ENCODE measurements around the gene FASTK. TPM values are rescaled to one million over a fixed set of nuclear protein-coding genes. Genes with fewer than 3 reads are reported as not detected.
A peak's percentile ranks its signal among the peaks of the same experiment; 100 is the strongest.
"Not testable (repeated sequence)": the region's sequence is repeated elsewhere in the genome, so short reads cannot be mapped to it uniquely, and the experiment has no call there.

Gene FASTK
- total and polyA plus RNA-seq, 2 donors (not counting 3 experiments of a cell fraction or from before 2014, with no cell fraction given): 73.3 to 113 TPM

DNA sequence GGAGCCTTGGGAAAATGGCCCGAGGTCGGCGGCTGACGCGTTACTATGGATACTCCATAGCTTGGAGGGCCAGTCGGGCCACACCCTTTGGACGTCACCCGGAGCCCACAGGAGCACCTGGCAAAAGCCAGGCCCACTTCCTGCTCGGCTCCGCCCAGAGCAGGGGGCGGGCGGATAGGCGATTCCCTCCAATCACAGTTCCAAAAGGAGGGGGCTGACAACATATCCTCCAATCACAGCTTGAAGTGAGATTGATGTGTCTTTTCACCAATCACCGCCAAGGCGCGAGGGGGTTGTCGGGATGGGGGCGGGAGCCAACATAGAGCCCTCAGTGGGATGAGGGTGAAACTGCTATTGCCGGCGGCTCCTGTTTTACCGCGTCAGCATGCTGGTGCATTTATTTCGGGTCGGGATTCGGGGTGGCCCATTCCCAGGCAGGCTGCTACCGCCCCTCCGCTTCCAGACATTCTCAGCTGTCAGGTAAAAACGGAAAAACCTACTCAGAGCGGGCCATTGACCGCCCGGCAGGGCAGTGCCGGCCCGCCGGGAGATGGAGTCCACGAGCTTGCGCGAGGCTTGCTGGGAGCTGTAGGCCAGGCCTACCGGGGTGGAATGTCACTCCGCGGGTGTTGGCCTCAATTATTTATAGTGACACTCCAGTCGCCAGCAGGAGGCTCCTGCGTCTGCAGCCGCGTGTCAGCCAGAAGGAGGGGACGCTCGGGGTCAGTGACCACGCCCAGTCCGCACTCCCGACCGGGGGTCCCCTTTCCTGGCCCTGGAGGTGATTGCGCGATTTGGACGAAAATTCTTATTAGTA is 52.3 kb downstream of the FASTK start, which contains the start of gene ABCB8:
Gene ABCB8 (plus strand): TSS at position 320 of the 817 bp plus-strand sequence. CDS start 66 bp downstream, at position 386.
- Histone ChIP-seq H3K9me3 (replicated peaks; ENCODE audit: control insufficient read depth, insufficient read depth, low read length) (no peaks in the 10 kb centered on the region), H3K4me1 (ENCODE audit: control insufficient read depth, extremely low read depth, insufficient read depth, low read length) (peaks cover 13% of the 10 kb centered on the region), H3K27ac (ENCODE audit: insufficient read depth, low read depth, low read length) (peak within 1 kb of the TSS; percentile 57), H3K9me1 (replicated peaks; ENCODE audit: control insufficient read depth, extremely low read depth, insufficient read depth, low read length) (no peaks in the 10 kb centered on the region), H4K20me1 (replicated peaks; ENCODE audit: control insufficient read depth, extremely low read depth, insufficient read depth, low read length) (no peaks in the 10 kb centered on the region), H3K36me3 (ENCODE audit: control insufficient read depth in 2 of 2, extremely low read depth in 1 of 2, insufficient read depth in 2 of 2, low read length in 2 of 2) (peaks cover 0 to 2% of the 10 kb centered on the region in 2 experiments), H2AFZ (ENCODE audit: low read depth, low read length) (peak within 1 kb of the TSS; percentile 92), H3K4me2 (ENCODE audit: insufficient read depth, low read length) (peak within 1 kb of the TSS; percentile 32), H3K9ac (replicated peaks; ENCODE audit: extremely low read depth, insufficient read depth, low read length) (peak within 1 kb of the TSS; percentile 67), H3K4me3 (replicated peaks in 1 of 3; ENCODE audit: insufficient read depth in 1 of 3, low read depth in 1 of 3, low read length in 3 of 3) (peak within 1 kb of the TSS; percentile 66 to 88 (median 83)), H3K79me2 (ENCODE audit: control insufficient read depth, insufficient read depth, low read length) (no peaks in the 10 kb centered on the region), H3K27me3 (ENCODE audit: control insufficient read depth in 2 of 2, insufficient read depth in 2 of 2, low read length in 2 of 2) (no peaks in the 10 kb centered on the region)
- TF ChIP-seq, protein P1, sequence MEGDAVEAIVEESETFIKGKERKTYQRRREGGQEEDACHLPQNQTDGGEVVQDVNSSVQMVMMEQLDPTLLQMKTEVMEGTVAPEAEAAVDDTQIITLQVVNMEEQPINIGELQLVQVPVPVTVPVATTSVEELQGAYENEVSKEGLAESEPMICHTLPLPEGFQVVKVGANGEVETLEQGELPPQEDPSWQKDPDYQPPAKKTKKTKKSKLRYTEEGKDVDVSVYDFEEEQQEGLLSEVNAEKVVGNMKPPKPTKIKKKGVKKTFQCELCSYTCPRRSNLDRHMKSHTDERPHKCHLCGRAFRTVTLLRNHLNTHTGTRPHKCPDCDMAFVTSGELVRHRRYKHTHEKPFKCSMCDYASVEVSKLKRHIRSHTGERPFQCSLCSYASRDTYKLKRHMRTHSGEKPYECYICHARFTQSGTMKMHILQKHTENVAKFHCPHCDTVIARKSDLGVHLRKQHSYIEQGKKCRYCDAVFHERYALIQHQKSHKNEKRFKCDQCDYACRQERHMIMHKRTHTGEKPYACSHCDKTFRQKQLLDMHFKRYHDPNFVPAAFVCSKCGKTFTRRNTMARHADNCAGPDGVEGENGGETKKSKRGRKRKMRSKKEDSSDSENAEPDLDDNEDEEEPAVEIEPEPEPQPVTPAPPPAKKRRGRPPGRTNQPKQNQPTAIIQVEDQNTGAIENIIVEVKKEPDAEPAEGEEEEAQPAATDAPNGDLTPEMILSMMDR (IDR thresholded peaks at IDR 0.05; ENCODE audit: extremely low read depth in 1 of 2, insufficient read depth in 1 of 2, low read depth in 1 of 2, low read length in 2 of 2): peak; percentile 32 to 49
- TF ChIP-seq, protein P2, sequence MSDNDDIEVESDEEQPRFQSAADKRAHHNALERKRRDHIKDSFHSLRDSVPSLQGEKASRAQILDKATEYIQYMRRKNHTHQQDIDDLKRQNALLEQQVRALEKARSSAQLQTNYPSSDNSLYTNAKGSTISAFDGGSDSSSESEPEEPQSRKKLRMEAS (IDR thresholded peaks at IDR 0.05; ENCODE audit: insufficient read depth, insufficient read length): no peak
- no peak for TF ChIP-seq FOS (IDR thresholded peaks at IDR 0.05; ENCODE audit: borderline replicate concordance, insufficient read depth, low read length)
- no peak for TF ChIP-seq EZH2 (IDR thresholded peaks at IDR 0.05; ENCODE audit: borderline replicate concordance, low read depth, low read length, severe bottlenecking)
- TF ChIP-seq JUN (IDR thresholded peaks at IDR 0.05; ENCODE audit: borderline replicate concordance, insufficient read depth, insufficient read length, low read depth): no peak
- TF ChIP-seq MYC (IDR thresholded peaks at IDR 0.05; ENCODE audit: low read depth, low read length): no peak
- peak; percentile 73 for TF ChIP-seq POLR2A (IDR thresholded peaks at IDR 0.05; ENCODE audit: low read depth, low read length)
- TF ChIP-seq GATA2 (IDR thresholded peaks at IDR 0.05; ENCODE audit: insufficient read depth, insufficient read length, low read depth, low read length): no peak
- peak; percentile 53 for TF ChIP-seq POLR2AphosphoS5 (IDR thresholded peaks at IDR 0.05; ENCODE audit: insufficient read depth, low read depth, low read length)
- BruUV-seq (replicated peaks): TSS peak; percentile 69
- intact Hi-C loops (cut with micrococcal nuclease): loop anchor here (1.0 kb wide), 7 partner anchors 11 to 144 kb away; partner anchors contain the start of gene FASTK
- ChIA-PET CTCF (interaction anchor here (0.6 to 2.1 kb wide), 17 partner anchors 9 to 206 kb away, joined by 3 to 24 read pairs (median 5); partner anchors contain the start of gene CDK5), POLR2A (interaction anchor here (1.0 kb wide), 1 partner anchor 10 kb away, joined by 5 read pairs; no protein-coding TSS in a partner anchor)
- dilution Hi-C loops (cut with MboI; ENCODE audit: extremely low pct_ligation_motif_present, low sequenced_read_pairs): no loop called here
- FAIRE-seq: peak; percentile 100
- peak; percentile 99 for DNase-seq (ENCODE audit: low read depth, low spot score)

DNA sequence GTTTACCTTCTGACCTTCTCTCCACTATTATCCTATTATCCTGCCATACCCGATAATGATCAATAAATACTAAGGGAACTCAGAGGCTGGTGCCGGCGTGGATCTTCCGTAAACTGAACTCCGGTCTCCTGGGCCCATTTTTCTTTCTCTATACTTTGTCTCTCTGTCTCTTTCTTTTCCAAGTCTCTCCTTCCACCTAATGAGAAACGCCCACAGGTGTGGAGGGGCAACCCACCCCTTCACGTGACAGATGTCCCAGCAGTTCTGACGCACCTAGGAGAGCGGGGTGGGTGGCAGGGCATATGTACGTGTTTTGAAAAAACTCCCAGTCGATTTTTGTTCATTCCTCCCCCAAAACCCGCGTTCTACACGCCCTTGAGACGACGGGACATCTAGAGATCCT is 52.9 kb downstream of the FASTK start:
- intact Hi-C loops (cut with micrococcal nuclease): loop anchor here (1.0 kb wide), 7 partner anchors 12 to 145 kb away; partner anchors contain the start of gene FASTK
- Histone ChIP-seq H3K27ac (ENCODE audit: insufficient read depth, low read depth, low read length) (peak overlapping the region; percentile 14), H3K4me2 (ENCODE audit: insufficient read depth, low read length) (peak overlapping the region; percentile 32), H3K4me1 (ENCODE audit: control insufficient read depth, extremely low read depth, insufficient read depth, low read length) (peaks cover 13% of the 10 kb centered on the region), H3K9ac (replicated peaks; ENCODE audit: extremely low read depth, insufficient read depth, low read length) (peak overlapping the region; percentile 51), H2AFZ (ENCODE audit: low read depth, low read length) (peak overlapping the region; percentile 49), H3K4me3 (replicated peaks in 1 of 3; ENCODE audit: insufficient read depth in 1 of 3, low read depth in 1 of 3, low read length in 3 of 3) (peak overlapping the region in 2 of 3 experiments; percentile 35 to 83)
- CTCF ChIA-PET: interaction anchor here (0.6 to 2.1 kb wide), 16 partner anchors 9 to 206 kb away, joined by 3 to 24 read pairs (median 5); partner anchors contain the start of gene CDK5
- FAIRE-seq; POLR2A ChIA-PET; BruUV-seq (replicated peaks); H3K27me3 ChIP-seq (ENCODE audit: control insufficient read depth in 2 of 2, insufficient read depth in 2 of 2, low read length in 2 of 2); H3K9me1 ChIP-seq (replicated peaks; ENCODE audit: control insufficient read depth, extremely low read depth, insufficient read depth, low read length); H3K9me3 ChIP-seq (replicated peaks; ENCODE audit: control insufficient read depth, insufficient read depth, low read length); H4K20me1 ChIP-seq (replicated peaks; ENCODE audit: control insufficient read depth, extremely low read depth, insufficient read depth, low read length); dilution Hi-C loops (cut with MboI; ENCODE audit: extremely low pct_ligation_motif_present, low sequenced_read_pairs); DNase-seq (ENCODE audit: low read depth, low spot score); H3K36me3 ChIP-seq (ENCODE audit: control insufficient read depth in 2 of 2, extremely low read depth in 1 of 2, insufficient read depth in 2 of 2, low read length in 2 of 2); H3K79me2 ChIP-seq (ENCODE audit: control insufficient read depth, insufficient read depth, low read length): not testable (repeated sequence)
